GM11168 (cell line): ENCODE data around the gene CLDN19.
"Not testable (repeated sequence)": the region's sequence is repeated elsewhere in the genome, so short reads cannot be mapped to it uniquely, and the experiment has no call there.

Source experiments
- in situ Hi-C: fragments of 300-500 bp; cut with MboI; formaldehyde crosslinking; loops from one replicate; pipeline ENCODE4 v1.12.0; 2022; ENCODE audit warnings: low sequenced_read_pairs; ENCODE audit not compliant: unreplicated experiment

Gene CLDN19

DNA sequence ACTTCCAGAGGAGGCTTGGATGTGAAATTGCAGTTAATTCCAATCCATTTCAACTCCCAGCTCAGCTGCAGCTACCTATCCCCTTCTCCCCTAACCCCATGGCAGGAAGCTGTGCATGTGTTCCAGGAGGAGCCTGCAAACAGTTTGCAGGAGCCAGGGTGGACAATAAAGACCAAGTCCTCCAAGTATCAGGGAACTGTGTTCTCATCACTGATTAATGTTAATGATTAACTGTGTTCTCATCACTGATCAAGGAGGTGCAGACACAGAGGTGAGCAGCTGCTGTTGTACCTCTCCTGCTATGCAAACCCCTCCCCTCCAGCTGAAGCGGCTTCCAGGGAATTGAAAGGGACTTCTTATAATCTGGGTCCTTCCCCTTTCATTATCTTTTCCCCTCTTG, 19.2 kb downstream of the CLDN19 start:
- in situ Hi-C loops, result no loop called here

DNA sequence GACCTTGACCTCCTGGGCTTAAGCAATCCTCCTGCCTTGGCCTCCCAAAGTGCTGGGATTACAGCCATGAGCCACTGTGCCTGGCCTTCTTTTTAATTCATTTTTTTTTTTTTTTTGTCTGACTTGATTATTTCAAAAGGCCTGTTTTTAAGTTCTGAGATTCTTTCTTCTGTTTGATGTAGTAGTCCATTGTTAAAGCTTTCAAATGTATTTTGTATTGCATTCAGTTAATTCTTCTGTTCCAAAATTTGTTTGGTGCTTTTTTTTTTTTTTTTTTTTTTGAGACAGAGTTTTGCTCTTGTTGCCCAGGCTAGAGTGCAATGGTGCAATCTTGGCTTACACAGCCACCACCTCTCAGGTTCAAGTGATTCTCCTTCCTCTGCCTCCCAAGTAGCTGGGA, 25.6 kb downstream of the CLDN19 start:
- in situ Hi-C loops, result not testable (repeated sequence)

DNA sequence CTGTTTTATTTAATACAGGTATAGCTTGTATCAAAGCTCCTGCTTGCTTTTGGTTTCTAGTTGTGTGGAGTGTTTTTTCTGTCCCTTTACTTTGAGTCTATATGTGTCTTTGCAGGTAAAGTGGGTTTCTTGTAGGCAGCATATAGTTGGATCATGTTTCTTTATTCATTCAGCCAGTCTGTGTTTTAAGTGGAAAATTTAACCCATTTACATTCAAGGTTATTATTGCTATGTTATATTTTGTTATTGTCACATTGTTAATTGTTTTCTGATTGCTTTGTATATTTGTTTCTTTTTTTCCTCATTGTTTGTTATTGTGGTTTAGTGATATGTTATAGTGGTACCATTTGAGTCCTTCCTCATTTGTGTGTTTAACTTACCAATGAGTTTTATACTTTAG, 26.7 kb downstream of the CLDN19 start:
- in situ Hi-C loops, result no loop called here

DNA sequence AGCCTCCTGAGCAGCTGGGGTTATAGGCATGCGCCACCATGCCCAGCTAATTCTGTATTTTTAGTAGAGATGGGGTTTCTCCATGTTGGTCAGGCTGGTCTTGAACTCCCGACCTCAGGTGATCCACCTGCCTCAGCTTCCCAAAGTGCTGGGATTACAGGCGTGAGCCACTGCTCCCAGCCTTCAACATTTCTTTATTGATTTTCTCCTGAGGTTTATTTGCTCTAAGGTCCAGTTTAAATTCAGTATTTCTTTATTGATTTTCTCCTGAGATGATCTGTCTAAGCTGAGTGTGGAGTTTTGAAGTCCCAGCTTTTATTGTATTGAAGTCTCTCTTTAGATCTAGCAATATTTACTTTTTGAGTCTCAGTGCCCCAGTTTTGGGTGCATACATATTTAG, 27.2 kb downstream of the CLDN19 start:
- in situ Hi-C loops, result not testable (repeated sequence)

DNA sequence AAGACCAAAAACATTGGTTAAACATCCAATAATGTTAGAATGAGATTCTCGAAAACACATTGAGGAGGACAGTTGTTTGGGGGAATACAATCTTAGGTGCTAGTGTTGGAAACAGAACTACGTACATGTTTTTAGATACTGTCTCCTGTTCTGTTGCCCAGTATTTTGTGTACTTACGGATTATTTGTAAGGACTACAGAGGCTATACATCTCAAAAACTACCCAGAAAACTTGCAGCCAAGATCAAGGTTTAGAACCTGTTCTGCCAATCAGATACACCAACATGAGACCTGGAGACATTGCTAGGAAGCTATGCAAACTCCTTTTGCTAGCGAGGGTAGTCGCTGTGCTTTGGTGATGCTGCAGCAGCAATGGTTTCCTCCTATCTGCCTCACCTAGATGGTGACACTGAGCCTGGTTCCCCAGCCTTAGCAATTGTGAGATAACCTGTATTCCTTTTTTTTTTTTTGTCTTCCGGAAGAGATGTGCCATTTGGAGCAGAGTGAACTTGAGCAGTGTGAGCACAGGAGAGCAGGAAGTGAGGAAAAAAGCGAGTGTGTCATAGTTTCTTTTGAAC, 36.1 kb downstream of the CLDN19 start:
- in situ Hi-C loops, result no loop called here

DNA sequence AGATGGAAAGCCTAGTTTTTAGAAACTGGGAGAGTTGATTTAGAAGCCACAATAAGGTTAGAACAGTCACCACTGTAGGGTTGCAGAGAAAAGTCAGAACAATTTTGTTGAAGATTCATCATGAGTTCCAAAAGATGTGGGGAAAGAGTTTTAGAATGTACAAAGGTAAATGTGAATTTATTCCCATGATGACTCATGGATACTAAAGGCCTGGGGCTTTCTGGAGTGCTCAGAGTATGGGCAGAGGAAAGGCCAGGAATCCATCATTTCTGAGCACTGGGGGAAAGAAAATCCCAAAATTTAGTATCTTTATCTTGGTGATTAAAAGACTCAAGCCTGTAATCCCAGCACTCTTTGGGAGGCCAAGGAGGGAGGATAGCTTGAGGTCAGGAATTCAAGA, 40.0 kb downstream of the CLDN19 start:
- in situ Hi-C loops, result no loop called here

DNA sequence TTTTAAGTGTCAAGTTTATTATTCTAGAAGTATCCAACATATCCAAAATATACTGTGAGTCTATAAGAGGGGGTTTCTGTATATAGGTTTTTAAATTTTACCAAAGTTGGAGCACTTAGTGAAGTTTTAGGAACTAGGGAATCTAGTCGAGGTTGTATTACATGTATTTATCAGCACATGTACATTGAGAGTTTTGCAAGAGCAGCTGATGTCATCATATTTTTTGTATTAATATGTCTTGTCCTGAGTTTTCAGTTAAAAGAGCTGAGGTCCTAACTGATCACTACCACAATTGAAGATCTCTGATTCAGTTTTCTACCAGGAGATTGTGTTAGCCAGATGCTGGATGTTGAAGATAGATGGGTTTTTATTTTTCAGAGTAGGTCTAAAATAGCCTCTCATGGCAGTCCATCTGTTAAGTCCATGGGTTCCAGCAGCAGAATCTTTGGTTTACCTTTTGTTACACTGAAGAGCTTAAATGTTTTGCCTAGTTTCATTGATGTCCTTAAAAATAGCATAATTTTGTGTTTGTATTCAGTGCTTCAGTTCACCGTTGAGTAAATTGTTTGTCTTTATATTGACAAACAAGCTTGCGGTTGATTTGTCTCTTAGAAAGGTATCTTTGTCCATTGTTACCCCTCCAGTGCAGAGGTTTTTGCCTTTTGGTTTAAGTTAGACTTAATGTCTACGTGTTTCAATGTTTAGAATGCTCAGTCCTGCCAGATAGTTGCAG, 41.8 kb downstream of the CLDN19 start:
- in situ Hi-C loops, result no loop called here

DNA sequence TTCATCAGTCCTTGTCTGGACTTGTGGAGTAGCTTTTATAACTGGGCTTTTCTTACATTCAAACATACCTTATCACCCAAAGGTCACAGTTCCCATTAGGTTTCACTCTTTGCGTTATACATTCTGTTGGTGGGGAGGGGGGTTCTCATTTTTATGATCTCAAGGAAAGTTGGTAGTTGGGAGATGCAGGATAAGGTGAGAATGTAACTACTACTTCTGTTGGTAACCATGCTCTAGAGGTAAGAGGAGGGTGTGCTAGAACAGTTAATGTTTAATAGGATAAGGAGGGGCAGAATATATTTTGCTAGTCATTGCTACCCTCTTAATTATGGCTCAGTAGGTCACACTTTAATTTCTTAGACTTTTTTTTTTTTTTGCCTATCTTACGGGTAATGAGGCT, 47.1 kb downstream of the CLDN19 start:
- in situ Hi-C loops, result no loop called here

DNA sequence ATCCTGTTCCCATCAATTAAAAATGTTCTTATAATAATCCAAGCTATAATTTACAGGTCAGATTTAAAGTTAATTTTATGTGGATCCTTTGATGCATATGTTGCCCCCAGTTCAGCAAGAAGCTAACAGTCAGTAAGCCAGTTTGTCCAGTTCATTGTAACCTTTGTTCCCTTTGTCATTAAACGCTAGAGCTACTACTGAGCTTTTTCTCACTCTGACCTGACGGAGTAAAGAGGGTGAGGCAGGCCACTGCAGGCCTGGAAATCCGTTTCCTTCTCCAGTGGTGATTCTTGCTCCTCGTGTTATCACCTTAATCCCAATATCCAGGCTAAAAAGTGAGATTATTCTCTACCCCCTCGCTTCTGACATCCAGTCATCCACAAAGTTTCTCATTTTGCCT, 47.6 kb downstream of the CLDN19 start:
- in situ Hi-C loops, result no loop called here

DNA sequence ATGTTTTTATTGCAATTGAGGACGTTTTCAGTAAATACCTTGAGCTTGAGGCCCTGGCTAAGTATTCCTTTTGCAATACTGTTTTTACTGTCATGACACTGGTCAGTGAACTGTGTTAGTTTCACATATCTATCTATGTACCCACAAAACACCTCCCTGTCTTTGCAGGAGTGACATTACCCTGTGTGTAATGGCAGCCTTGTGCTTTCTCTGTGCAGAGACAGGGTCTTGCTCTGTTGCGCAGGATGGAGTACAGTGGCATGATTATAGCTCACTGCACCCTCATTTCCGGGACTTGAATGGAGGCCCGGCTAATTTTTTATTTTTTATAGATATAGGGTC, 48.9 kb downstream of the CLDN19 start:
- in situ Hi-C loops, result no loop called here

DNA sequence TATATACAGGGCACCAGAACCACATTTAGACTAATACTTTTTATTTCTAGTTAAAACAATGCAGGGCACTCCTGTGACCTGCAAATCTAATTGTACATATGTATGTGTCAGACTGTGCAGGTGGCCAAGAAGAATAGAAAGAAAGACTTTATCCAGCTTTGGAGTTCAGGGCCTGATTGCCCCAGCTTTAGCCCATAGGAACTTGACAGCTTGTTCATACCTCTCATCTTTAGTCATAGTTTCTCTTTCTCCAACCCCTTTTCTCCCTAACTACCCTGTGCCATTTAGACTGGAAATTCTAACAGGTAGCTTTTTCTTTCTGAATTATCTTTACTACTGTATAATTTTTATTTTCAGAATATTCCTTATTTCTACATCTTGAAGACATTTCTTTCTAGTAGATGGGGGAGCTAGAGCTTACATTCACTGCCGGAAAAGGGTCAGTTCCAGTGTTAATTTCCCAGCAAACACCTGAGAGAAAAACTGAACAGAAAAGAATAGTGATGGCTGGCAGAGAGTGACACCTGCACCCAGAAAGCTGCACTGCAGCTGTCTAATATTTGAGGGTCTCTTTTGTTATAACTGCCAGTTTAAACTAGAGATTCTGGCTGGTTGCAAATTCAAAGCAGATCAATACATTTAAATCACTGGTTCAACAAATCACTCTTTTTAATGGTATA, 49.4 kb downstream of the CLDN19 start:
- in situ Hi-C loops, result no loop called here

DNA sequence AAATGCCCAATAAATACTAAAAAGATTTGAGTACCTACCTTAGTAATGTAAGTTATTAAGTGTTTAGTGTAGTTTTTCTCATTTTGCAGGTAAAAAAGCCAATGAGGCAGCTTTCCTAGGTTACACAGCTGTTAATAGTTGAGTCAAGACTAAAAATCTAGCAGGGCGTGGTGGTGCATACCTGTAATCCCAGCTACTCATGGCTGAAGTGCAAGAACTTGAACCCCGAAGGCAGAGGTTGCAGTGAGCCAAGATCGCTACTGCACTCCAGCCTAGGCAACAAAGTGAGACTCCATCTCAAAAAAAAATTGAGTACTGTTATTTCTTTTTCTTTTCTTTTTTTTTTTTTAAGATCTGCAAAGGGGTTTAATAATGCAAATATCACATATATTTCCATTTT, 50.1 kb downstream of the CLDN19 start:
- in situ Hi-C loops, result no loop called here

DNA sequence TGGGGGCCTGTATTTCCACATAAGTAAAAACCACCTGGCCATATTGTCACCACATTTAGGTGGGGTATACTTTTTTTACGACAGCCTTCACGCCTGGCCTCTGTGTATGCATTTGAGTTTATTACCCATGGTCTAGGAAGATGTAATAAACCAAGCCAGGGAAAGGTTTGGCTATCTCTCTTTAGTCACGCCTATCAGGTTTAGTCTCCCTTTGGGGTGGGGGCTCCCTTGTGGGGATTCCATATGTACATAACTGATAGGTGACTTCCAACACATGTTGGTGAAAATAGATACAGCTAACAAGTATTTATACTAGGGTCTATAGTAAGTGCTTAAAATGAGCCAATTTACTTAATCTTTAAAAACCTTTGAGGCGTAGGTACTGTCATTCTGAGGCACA, 53.6 kb downstream of the CLDN19 start:
- in situ Hi-C loops, result no loop called here

DNA sequence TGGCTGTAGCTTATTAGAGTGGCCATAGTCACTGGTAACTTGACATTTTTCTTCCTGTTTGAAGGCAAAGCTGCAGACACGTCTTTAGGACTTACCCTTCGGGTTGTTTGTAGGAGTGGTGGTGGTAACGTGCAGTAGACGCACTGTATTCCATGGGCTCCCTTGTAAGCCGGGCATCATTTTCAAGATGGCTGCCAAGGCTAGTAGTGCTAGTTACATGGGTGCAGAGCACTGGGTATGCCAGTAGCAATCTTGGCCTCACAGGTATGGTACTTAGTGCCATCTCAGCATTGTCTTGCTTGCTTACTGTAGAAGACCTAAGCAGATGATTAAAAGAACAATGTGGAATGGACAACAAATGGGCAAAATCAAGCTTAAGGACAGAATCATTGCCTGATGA, 55.9 kb downstream of the CLDN19 start:
- in situ Hi-C loops, result no loop called here
